HG03064 (cell line): ENCODE measurements around the gene ARHGAP44.

Experiments used
- ATAC-seq: cut with Tn5 transposase; IDR thresholded peaks from one replicate; pipeline ENCODE4 v1.9.1; 2021; ENCODE audit warnings: low read depth; ENCODE audit not compliant: unreplicated experiment

The ARHGAP44 gene

DNA sequence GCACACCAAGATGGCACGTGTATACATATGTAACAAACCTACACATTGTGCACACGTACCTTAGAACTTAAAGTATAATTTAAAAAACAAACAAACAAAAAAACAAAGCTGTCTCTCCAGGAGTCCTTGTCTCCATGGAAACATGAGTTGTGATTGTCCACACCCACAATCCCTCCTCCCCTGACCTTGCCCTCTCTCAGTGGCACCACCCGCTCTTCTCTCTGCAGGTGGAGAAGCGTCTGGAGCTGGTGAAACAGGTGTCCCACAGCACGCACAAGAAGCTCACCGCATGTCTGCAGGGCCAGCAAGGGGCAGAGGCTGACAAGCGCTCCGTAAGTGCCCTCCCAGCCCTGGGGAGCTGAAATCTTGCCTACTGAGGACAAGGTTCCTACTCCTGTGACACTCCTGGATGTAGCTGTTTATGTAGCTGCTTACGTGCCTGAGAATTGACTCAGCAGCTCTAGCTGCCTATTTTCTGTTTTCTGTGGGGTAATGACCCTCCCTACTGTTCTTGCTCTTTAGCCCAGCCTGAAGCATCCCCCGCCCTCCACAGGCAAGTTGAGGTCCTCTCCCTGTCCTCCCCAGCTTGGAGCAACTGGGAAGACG lies 107.0 kb downstream of the ARHGAP44 start:
- no peak for ATAC-seq

DNA sequence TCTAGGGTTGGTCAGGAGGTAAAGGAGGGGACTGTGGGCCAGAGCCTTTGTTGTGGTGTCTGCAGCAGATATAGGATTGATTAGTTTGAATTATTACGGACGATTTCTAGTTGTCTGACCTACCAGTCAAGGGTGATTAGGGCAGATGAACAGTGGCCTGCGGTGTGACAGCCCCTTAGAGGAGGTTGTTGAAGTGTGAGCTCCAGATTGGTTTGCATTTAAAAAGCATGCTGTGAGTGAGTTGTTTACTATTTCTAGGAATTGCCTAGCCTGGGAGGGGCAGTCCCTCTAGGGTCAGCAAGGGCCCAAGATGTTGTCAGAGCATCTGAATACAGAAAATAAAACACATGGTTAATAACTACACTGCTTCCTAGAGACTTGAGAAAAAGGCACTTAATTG lies 108.8 kb downstream of the ARHGAP44 start:
- no peak for ATAC-seq

- no peak for ATAC-seq
Observed at GRCh38 chr17:12899604-12900003, 110.3 kb downstream of the ARHGAP44 start.

DNA sequence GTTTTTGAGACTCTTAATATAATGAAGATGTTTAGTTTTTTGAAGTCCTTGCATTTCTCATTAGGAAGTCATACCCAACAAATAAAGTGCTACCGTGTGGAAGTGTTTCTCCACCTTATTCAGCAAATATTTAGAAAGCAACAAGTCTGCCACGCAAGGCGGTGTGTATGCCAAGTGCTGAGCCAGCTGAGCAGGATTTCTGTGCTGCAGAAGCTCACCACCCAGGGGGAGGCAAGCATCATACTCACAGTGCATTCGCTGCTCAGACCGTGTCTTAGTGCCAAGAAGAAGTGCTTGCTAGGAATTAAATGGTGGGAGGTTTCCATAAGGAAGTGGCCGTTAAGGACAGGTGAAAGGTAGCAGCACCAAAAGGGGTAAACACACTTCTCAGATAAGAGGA lies 111.2 kb downstream of the ARHGAP44 start:
- ATAC-seq, result no peak

GRCh38 chr17:12902046-12902445 lies 112.7 kb downstream of the ARHGAP44 start:
- ATAC-seq, result no peak

DNA sequence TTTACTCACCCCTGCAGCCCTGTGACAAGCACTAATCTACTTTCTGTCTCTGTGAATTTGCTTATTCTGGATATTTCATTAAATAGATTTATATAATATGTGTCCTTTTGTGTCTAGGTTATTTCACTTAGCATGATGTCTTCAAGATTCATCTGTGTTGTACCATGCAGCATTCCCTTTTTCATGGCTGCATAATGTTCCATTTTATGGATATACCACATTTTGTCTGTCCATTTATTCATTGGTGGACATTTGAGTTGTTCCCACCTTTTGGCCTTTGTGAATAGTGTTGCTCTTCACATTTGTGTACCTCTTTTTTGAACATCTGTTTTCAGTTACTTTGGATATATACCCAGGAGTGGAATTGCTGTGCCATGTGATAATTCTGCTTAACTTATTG lies 118.2 kb downstream of the ARHGAP44 start:
- ATAC-seq, result no peak

DNA sequence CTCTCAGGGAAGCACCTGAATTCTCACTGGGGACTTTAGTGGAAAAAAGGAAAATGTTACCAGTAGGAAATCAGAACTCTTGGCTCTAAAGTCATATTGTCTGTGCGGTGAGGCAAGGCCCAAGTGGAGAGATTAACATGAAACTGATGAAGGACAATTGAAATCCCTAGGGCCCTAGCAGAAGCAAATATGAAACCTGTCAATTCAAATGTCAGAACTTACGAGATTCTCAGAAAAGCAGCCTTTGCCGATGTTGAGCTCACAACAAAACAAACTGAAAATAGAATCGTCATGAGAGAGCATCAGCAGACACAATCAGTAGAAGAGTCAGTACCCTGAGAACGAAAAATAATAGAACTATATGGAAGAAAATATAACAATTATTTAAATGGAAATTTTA lies 119.7 kb downstream of the ARHGAP44 start:
- ATAC-seq, result no peak

GRCh38 chr17:12909511-12909910 lies 120.2 kb downstream of the ARHGAP44 start:
- ATAC-seq, result no peak

DNA sequence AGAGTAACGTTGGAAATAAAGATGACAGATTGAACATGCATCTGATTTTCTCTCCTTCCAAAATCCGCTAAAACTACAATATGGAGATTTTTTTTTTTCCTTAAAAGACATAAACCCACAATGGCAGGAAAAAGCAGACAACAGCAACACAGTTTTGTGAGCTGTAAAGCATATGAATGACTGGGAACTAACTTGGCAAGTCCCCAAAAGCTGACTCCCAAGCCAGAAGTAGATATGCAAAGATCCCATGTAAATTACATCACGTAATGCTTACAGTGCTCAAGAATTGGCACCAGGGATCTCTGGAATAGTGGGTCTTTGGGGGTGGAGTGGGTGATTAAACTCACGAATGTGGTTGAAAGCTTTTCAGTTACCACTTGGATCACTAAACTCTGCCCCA lies 121.9 kb downstream of the ARHGAP44 start:
- no peak for ATAC-seq

- ATAC-seq, result no peak
Observed at GRCh38 chr17:12917399-12917798, 128.1 kb downstream of the ARHGAP44 start.

DNA sequence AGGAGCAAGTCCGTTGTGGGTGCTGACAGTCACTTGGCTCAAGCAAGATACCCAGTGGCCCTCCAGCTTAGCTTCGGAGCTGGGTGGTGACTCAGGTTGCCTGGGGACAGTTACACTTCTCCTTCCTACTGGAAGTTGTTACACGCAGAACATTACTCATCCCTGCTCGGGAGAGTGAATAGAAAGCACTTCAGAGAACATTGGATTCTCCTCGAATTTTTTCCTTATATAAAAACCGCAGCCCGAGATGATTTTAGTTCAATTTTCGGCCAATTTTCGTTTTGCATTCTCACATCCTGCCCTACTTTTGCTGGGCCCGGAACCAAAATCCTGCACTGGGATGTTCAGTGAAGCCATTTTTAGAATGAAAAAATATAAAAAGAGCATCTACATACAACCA lies 128.8 kb downstream of the ARHGAP44 start:
- ATAC-seq, result no peak

- ATAC-seq, result no peak
Observed at GRCh38 chr17:12922120-12922519, 132.8 kb downstream of the ARHGAP44 start.

DNA sequence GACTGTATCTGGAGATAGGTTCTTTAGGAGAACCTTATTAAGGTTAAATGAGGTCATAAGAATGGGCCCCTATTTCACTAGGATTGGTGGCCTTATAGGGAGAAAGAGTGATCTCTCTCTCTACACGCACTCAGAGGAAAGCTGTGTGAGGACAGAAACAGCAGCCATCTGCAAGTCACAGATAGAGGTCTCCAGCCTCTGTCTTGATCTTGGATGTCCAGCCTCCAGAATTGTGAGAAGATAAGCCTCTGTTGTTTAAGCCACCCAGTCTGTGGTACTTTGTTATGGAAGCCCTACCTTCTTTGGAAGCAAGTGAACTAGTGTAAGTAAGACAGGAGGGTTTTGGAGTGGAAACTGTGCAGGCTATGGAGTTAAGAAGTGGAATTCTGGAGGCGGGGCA lies 135.3 kb downstream of the ARHGAP44 start:
- ATAC-seq, result no peak

- ATAC-seq, result no peak
Observed at GRCh38 chr17:12927001-12927400, 137.7 kb downstream of the ARHGAP44 start.

DNA sequence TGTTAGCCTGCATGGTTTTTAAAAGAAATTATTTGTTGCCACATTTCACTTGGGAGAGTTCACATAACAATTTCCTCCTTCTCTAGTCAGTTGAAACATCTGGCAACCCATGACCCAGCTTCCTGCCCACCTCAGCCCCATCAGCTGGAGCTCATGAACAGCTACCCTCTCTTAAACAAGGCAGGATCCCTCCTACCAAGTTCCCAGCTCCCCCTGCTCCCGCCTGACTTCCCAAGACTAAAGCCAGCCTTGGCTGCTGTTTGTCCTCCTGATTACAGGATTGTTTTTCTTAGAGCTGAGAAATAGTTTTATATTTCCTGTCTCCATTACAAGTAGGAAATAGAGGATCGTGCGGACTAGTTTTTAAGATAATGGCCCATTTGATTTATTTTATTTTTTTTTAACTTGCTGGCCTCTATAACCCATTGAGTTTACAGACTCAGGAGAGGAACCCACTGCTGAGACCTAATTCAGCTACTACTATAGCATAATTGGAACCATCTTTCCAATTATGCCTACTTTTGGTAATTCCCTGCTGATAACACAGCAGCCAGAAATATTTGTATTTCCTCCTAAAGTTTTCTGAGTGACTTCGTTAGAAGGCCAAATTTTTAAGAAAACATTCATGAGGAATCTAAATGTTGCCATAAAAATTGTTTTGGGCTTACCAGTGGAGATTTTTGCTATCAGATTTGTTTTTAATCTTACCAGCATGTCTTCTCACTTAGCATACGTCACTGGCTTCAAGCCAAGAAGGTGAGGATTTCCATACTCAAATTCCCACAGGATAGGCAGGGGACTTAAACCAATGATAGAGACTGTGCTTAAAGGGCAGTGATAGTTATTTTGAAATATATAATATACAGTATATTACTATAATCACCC lies 138.5 kb downstream of the ARHGAP44 start:
- ATAC-seq, result no peak

DNA sequence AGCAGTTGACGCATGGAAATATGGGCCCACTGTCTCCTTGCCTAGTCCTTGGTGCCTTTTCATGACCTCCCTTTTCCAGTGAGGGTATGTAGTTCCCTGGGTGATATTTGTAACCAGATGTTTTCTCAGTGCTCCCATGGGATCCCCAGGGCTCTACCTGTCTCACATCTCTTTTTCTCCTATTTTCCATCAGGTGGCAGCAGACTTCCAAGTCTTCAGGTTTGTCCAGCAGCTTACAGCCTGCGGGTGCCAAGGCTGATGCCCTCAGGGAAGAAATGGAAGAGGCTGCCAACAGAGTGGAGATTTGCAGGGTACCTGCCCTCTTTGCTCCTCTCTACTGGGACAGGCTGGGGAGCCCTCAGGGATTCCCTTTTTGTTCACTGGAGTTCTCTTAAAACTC lies 139.4 kb downstream of the ARHGAP44 start:
- ATAC-seq, result no peak

GRCh38 chr17:12936501-12936900 lies 147.2 kb downstream of the ARHGAP44 start:
- no peak for ATAC-seq

DNA sequence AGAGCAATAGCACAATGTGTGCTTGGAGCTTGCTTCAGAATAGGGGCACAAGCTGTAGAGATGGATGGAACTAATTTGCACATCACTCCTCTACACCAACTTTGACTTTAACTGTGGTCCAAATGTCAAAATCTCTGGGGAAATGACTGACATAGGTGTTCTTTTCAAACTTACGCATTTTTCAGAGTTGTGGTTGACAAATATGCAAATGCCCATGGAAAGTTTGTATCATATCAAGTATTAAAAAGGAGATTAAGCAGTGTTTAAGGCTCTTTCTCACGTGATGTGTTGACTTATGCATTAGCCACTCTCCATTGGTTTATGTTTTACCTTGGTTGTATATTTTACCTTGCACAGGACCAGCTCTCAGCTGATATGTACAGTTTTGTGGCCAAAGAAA lies 151.4 kb downstream of the ARHGAP44 start:
- ATAC-seq, result no peak

DNA sequence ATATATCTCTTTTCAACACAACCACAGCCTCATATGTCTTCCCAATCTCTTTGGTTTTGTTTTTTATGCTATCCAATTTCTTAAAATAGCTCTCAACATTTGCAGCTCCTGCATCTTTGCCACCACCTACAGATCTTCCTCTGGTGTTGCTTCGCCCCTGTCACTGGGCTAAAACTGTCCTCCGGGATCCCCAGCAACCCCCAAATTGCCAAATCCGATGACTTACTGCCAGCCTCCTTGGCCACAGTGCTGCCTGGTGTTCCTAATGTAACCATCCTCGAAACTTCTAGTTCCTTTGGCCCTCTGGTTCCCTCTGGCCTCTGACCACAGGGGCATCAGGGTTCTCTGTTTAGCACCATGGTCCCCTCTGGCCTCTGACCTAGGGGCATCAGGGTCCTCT lies 157.7 kb downstream of the ARHGAP44 start:
- ATAC-seq, result no peak

- no peak for ATAC-seq
Observed at GRCh38 chr17:12952012-12952411, 162.7 kb downstream of the ARHGAP44 start.

GRCh38 chr17:12953156-12953555 lies 163.9 kb downstream of the ARHGAP44 start:
- no peak for ATAC-seq

GRCh38 chr17:12955521-12955920 lies 166.2 kb downstream of the ARHGAP44 start:
- ATAC-seq, result no peak
